HT1080 (cell line): Measurements from ENCODE around the gene MIPEP. TPM values are rescaled to one million over a fixed set of nuclear protein-coding genes. Genes with fewer than 3 reads are reported as not detected.

ENCODE experiments used
- DNase-seq: peaks from one replicate; pipeline ENCODE4 v3.0.0-alpha.2; 2015; ENCODE audit warnings: low read depth
- small RNA-seq: library from RNA; depleted of rRNA; stranded (forward); fragments of <200 nt; gene quantifications from one replicate; pipeline ENCODE3, GENCODE V24; 2014
- total RNA-seq: library from RNA; depleted of rRNA; stranded (reverse); fragments of >200 nt; shearing (Covaris generic); gene quantifications from 2 replicates; pipeline ENCODE4 v1.2.3, GENCODE V29; 2014; rRNA removed

The MIPEP gene
- total RNA-seq, 1 experiment from 2014 or later = 16.0 TPM

GRCh38 chr13:23684647-23685046 lies 204.6 kb downstream of the MIPEP start:
- no peak for DNase-seq

- no peak for DNase-seq
These were observed 206.1 kb downstream of the MIPEP start for GRCh38 chr13:23683084-23683483.

GRCh38 chr13:23680845-23681669 lies 208.1 kb downstream of the MIPEP start:
- no peak for DNase-seq

Small RNAs within 50 kb of the gene (small RNA-seq; reads per million reads assigned to genes)
- gene MTCO3P2 = not detected

Other genes starting within 250 kb of the MIPEP start
- 0.72 and 0.84 TPM in 2 replicates for gene C1QTNF9B, start 8.1 kb upstream of the MIPEP start, total RNA-seq